Activated CD8-positive, alpha-beta memory T cell treated with anti-CD3 and anti-CD28 coated beads, Interleukin-2, amount 50 U/mL, for 24 hours (primary cell): ENCODE measurements around the gene GPD1.

Source experiments
- DNase-seq: peaks from one replicate; pipeline ENCODE4 v3.0.0-alpha.2; 2020; ENCODE audit errors: extremely low read depth

GPD1 gene

GRCh38 chr12:50101663-50102062 is 2.1 kb upstream of the GPD1 start:
- no peak for DNase-seq

- no peak for DNase-seq
These were observed 1.7 kb upstream of the GPD1 start for GRCh38 chr12:50102131-50102531.

DNA sequence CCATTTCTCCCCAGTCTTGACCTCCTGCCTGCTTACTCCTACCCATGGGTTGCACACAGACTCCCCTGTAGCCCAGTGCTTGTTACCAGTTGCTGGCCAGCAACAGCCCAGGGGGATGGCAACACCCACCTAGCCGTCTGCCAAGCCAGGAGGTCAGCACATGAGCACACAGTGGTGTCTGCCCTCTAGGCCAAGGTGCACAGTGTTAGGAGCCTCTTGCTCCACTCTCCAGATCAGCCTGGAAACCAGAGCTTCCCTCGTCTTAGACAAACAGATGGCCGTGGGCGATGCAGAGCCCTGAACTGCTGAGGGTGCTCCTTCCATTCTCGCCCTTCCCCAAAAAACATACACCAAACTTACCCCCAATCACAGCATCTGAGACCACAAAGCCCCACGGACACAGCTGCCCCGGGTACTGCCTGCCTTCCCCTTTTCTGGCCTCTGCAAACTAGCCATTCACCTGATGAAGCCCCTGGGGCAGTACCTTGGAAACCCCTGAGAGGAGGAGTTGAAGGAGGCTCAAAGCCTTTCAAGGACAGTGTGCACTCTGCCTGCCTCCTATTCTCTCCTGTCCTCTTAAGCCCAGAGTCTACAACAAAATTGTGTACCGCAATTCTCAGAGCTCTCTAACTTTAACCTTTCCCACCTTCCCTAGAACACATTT is 1.0 kb upstream of the GPD1 start:
- DNase-seq: no peak

- no peak for DNase-seq
These were observed 457 bp upstream of the GPD1 start for GRCh38 chr12:50103351-50103750.

GRCh38 chr12:50104417-50105366 is 884 bp downstream of the GPD1 start:
- DNase-seq: no peak

DNA sequence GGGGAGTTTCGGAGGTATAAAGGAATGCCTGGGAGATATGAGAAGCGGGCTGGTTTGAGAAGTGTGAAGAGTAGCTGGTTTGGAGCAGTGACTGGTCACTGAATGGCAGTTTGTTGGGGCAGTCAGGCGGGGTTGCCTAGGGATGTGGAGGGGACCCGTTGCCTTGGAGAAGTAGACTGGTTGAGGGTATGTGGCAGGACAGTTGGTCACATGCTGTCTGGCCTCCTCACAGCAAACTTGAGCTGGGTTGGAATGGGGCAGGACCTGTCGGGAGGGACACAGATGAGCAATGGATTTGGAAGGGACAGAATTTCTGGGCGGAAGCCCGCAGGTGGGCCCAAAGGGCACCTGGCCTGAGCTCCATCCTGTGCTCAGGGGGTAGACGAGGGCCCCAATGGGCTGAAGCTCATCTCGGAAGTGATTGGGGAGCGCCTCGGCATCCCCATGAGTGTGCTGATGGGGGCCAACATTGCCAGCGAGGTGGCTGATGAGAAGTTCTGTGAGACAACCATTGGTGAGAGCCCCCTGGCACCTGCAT is 2.2 kb downstream of the GPD1 start:
- no peak for DNase-seq

DNA sequence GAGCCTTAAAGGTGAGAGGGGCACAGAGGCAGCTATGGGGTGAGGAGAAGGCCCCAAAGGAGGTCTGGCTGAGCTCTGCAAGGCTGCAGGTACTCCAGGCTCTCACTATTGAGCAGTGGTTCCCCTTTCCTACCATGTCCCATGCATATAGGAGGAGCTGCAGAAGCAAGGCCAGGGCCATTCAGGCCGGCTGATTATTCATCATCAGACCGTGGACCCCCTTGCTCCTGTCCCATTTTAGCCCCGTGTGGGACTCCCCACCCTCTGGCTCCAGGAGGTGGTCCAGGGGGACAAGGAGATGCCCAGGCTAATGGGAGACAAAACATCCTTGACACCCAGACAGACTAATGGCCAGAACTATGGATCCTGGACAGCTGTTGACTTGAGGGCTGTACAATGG is 3.1 kb downstream of the GPD1 start:
- no peak for DNase-seq

DNA sequence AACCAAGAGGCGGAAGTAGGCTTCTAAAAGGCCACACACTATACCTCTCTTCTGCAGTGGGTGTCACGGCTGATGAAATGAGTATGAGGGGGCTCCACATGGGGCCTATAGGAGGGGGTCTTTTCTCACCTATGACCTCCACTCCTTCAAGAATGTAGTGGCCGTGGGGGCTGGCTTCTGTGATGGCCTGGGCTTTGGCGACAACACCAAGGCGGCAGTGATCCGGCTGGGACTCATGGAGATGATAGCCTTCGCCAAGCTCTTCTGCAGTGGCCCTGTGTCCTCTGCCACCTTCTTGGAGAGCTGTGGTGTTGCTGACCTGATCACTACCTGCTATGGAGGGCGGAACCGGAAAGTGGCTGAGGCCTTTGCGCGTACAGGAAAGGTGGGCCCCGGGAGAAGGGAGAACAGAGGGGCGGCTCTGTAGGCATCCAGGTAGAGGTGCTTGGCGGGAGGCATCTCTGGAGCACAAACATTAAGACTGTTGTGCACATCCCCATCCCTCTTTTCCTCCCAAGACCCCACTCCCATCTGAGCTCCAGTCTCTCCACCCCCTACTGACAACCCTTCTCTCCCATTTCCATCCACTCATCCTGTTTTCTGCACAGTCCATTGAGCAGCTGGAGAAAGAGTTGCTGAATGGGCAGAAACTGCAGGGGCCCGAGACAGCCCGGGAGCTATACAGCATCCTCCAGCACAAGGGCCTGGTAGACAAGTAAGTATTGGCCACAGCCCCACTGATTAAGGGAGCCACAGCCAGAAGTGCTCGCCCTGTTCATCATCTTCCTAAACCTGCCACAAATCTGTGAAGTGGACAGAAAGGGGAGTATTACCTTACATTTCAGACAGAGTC is 3.8 kb downstream of the GPD1 start:
- DNase-seq: no peak

DNA sequence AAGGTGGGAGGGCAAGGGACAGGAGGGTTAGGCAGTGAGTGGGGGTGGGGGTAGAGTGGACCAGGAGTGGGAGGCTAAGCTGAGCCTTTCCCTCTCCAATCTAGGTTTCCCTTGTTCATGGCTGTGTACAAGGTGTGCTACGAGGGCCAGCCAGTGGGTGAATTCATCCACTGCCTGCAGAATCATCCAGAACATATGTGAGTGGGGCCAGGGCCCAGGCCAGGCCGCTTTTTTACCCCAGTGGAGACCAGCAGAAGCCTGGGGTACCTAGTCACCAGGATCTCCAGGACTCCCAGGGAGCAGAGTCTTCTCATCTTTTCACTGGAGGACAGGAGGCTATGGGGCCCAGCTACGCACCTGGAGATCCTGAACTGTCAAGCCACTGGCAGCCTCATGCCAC is 5.5 kb downstream of the GPD1 start:
- DNase-seq: no peak

DNA sequence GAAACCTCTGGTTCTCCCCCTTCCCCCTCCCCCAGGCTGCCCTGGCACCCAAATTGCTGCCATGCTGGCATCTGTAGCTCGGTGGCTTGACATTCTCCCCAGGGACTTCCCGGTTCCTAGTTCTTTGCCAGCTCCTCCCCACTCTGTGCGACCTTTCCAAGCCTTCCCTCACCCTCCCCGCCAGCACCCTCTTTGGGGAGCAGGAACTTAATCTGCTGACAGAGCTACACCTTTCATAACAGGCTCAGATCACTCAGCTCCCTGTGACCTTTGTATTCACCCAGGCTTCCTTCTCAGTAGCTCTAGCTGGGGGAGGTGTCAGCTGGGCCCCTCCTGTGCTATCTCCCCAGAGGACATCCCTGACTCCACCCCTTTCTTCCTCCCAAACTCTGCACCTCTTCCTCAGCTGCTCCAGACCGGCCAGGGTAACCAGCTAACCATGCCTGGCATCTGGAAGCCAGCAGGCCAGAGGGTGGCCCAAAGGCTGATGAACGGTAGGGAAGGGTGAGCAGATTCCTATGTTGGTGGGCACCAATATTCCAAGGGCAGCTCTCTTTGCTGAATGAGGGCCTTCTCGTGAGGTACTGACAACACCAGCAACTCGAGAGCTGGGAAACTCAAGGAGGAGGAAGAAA is 6.4 kb downstream of the GPD1 start:
- DNase-seq: no peak

GRCh38 chr12:50110762-50111351 is 7.0 kb downstream of the GPD1 start:
- no peak for DNase-seq

- no peak for DNase-seq
These were observed 7.5 kb downstream of the GPD1 start for GRCh38 chr12:50111395-50111692.

GRCh38 chr12:50111693-50112455 is 8.1 kb downstream of the GPD1 start, which contains the start of gene COX14:
Gene COX14, plus strand, starts transcription at chr12:50112236. Its CDS starts 7,808 bp downstream, at chr12:50120044.
- peak; percentile 99 for DNase-seq

DNA sequence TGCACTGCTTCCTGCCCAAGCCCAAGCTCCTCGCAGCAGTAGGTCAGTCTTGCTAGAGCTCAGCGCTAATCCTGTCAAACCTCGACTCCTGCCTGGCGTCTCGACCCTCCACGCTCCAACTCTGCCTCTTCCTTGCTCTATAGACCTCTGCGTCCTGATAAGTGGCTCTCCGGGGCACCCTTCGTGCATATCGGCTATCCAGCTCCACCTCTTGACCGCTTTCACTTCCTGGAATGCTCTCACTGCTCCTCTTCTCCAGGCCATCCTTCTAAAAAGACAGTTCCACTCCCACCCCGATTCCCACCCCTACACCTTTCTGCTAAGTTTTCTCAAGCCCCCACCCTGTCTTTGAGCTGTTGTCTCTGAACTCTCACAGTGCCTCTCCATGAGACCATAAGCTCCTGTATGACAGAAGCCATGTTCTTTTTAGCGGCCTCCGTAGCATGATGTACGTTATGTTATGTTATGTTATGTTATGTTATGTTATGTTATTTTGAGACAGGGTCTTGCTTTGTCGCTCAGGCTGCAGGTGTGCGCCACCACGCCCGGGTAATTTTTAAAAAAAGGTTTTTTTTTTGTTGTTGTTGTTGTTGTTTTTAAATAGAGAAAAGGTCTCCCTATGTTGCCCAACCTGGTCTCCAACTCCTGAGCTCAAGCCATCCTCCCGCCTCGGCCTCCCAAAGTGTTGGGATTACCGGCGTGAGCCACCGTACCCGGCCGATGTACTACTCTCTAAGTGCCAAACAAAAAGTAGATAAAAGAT is 8.8 kb downstream of the GPD1 start:
- DNase-seq: peak; percentile 6

- no peak for DNase-seq
These were observed 13.3 kb downstream of the GPD1 start for GRCh38 chr12:50117057-50117622.

DNA sequence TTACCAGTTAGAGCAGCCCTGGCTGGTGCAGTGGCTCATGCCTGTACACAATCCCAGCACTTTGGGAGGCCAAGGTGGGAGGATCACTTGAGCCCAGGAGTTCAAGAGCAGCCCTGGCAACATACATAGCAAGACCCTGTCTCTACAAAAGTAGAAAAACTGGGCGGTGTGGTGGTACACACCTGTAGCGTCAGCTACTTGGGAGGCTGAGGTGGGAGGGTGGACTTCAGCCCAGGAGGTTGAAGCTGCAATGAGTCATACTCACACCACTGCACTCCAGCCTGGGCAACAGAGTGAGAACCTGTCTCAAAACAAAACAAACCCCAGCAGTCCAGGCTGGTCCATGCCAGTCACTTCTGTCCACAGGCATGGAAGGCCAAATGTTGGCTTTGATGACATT is 15.6 kb downstream of the GPD1 start:
- DNase-seq: no peak

DNA sequence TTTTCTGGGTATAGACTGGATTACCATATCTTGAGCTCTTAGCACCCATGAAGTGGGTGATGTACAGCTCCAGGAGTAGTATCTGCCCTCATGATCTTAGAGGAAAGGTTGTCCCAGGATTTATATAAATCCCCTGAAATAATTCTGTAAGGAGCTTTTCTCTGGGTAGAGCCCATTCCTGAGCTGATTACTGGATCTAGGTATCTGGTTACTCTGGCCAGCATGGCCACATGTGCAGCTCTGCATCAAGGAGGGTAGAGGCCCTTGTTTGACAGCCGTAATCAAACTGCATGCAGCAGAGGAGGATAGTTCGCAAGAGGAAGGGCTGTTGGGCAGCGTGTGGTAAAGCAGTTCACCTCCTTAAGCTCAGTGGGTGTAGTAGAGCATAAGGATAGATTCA is 16.7 kb downstream of the GPD1 start:
- no peak for DNase-seq

DNA sequence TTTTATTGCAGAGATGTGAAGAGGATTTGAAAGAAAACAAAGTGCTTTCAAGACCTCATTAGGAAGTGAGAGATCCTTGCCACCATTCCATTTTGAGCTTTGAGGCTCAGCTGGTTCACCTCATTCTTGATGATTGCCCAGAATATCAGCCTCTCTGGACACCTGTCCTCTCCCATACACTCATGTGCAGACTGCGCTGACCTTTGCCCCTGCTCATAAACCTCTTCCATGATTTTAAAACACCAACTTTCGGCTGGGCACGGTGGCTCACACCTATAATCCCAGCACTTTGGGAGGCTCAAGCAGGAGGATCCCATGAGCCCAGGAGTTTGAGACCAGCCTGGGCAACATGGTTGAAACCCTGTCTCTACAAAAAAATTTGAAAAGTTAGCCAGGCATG is 17.1 kb downstream of the GPD1 start:
- DNase-seq: no peak

DNA sequence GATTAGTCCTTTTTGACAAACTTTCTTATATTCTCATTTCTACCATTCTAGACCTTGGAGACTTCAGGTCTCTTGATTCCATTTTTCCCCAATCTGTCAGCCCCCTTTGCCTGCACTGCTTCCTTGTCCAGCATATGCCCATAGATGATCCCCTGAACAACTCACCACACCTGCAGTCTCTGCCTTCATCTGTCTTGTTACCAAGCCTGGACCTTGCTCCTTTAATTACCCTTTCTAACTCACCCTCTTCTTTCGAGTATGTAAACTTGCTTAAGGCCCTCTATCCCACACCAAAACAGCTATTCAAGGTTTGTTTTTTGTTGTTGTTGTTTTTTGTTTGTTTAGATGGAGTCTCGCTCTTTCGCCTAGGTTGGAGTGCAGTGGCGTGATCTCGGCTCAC is 17.8 kb downstream of the GPD1 start:
- DNase-seq: no peak
